Nasal cavity respiratory epithelium epithelial cell of viscerocranial mucosa (primary cell): Measurements from ENCODE around the gene MORC1. TPM values are rescaled to one million over a fixed set of nuclear protein-coding genes. Genes with fewer than 3 reads are reported as not detected.

Experiments used
- total RNA-seq: library from RNA; depleted of rRNA; stranded (reverse); fragments of >200 nt; gene quantifications from 2 replicates; pipeline ENCODE4 v1.2.3, GENCODE V29; 2014

Gene MORC1, protein sequence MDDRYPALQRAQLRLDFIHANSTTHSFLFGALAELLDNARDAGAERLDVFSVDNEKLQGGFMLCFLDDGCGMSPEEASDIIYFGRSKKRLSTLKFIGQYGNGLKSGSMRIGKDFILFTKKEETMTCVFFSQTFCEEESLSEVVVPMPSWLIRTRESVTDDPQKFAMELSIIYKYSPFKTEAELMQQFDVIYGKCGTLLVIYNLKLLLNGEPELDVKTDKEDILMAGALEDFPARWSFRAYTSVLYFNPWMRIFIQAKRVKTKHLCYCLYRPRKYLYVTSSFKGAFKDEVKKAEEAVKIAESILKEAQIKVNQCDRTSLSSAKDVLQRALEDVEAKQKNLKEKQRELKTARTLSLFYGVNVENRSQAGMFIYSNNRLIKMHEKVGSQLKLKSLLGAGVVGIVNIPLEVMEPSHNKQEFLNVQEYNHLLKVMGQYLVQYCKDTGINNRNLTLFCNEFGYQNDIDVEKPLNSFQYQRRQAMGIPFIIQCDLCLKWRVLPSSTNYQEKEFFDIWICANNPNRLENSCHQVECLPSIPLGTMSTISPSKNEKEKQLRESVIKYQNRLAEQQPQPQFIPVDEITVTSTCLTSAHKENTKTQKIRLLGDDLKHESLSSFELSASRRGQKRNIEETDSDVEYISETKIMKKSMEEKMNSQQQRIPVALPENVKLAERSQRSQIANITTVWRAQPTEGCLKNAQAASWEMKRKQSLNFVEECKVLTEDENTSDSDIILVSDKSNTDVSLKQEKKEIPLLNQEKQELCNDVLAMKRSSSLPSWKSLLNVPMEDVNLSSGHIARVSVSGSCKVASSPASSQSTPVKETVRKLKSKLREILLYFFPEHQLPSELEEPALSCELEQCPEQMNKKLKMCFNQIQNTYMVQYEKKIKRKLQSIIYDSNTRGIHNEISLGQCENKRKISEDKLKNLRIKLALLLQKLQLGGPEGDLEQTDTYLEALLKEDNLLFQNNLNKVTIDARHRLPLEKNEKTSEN
- not detected in 2 replicates for total RNA-seq

DNA sequence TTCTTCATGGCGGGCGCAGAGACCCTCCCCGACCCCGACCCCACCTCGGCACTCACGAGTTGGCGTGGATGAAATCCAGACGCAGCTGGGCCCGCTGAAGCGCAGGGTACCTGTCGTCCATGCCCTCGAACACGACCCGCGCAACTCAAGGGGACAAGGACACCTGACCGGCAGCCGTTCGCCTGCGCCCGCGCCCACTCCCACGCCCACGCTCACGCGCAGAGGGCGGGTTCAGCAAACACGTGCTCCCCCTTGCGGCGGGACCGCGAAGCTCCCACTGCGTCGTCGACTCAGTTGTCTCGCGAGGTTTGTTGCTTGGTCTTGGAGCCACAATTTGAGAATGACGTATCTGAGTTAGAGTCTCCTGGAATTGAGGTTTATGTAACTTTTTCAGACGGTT is at the start of gene MORC1:
Gene MORC1 (minus strand): TSS at position 196 of the 400 bp plus-strand sequence. CDS start 75 bp downstream, at position 121.

DNA sequence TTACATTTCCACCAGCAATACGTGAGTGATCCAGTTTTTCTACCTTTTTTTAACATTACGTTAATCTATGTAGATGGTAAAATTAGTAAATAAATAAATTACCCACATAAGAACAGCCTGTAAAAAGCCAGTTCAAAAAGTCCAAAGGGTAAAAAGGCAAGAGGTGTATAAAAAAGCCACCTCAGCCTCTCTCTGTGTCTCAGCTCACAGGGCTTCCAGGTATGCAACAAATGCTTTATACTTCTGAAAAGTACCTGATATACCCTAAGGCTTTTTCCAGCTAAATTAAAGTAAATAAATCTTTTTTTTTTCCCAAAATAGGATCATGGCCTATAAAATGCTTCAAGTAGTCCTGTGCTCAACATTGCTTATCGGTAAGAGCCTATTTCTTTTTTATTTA is 18.6 kb upstream of the MORC1 start, which contains the start of gene C3orf85:
Gene C3orf85 (plus strand): TSS at position 197 of the 400 bp plus-strand sequence. CDS start 129 bp downstream, at position 326.

DNA sequence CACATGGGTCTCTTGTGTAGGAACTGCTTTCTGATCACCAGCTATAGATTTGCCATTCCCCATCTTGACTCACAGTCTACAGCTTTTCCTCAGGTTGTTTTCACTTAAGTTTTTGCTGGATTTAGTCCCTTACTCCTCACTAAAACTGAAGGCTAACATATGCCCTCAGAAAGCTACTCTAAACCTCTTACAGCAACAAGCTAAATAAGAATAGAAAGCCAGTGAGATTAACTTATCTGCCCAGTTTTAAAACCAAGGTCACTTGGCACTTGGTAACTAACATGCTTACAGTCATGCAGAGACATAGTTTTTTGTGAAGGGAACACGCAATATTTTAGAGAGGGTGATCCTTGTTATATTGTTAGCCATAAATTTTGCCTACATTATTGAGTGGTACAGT is 164.2 kb downstream of the MORC1 start, which contains the start of gene GUCA1C:
Gene GUCA1C (minus strand): TSS at position 180 of the 400 bp plus-strand sequence. CDS start 117 bp downstream, at position 63.

Other genes with a start within 250 kb of the MORC1 start
- not detected in 2 replicates for gene GUCA1C, start 164.3 kb downstream of the MORC1 start, total RNA-seq
- gene C3orf85, start 18.6 kb upstream of the MORC1 start, total RNA-seq, result not detected in 2 replicates
- gene DPPA2, start 198.4 kb upstream of the MORC1 start, total RNA-seq, result not detected in 2 replicates
- not detected in 2 replicates for gene DPPA4, start 219.4 kb upstream of the MORC1 start, total RNA-seq